Colonic mucosa (tissue), 4 donors: ENCODE results near the gene CCM2. TPM values are rescaled to one million over a fixed set of nuclear protein-coding genes. Genes with fewer than 3 reads are reported as not detected.

ENCODE experiments used
- DNase-seq: peaks from one replicate; pipeline ENCODE4 v3.0.0-alpha.2; 2020
- H3K27ac ChIP-seq: fragments of 200-600 bp; one replicate; pipeline ENCODE4 v1.8.0; 2021
- H3K27me3 ChIP-seq: fragments of 200-600 bp; one replicate; pipeline ENCODE4 v1.8.0; 2021
- H3K36me3 ChIP-seq: fragments of 200-600 bp; one replicate; pipeline ENCODE4 v1.8.0; 2021
- H3K4me1 ChIP-seq: fragments of 200-600 bp; one replicate; pipeline ENCODE4 v1.8.0; 2021; ENCODE audit warnings: mild to moderate bottlenecking
- H3K4me3 ChIP-seq: fragments of 200-600 bp; one replicate; pipeline ENCODE4 v1.8.0; 2021
- H3K9ac ChIP-seq, 2 donors: one replicate each; pipeline ENCODE4 v1.7.0; 2013; ENCODE audit warnings: control low read depth in 2 of 2, low read depth in 2 of 2, low read length in 2 of 2
- H3K9me3 ChIP-seq: fragments of 200-600 bp; one replicate; pipeline ENCODE4 v1.8.0; 2021
- CTCF ChIP-seq: fragments of 200-600 bp; IDR thresholded peaks from one replicate; pipeline ENCODE4 v1.8.0; 2022; ENCODE audit warnings: antibody characterized with exemption, mild to moderate bottlenecking
- intact Hi-C: fragments of 100-400 bp; cut with DNase I; formaldehyde crosslinking; loops from one replicate; pipeline ENCODE4 v1.14.1; 2022
- total RNA-seq, 2 donors: library from RNA; stranded (reverse); fragmentation: NEBNext Ultra II Directional in 1 of 2; extraction: Animal tissue kit (Norgen Biotek cat#: 25700) in 1 of 2; gene quantifications; one replicate each; pipeline ENCODE4 v1.2.1, GENCODE V29; 2021
- donor health status: healthy.
- donor health status: DM: no; HTN: no; CAD: no.
- donor health status: DM: no; HTN: no; CAD: no.

The CCM2 gene
- total RNA-seq, 2 donors from 2014 or later: 34.8 to 38.0 TPM

- no peak for DNase-seq
- no peak for TF ChIP-seq CTCF
- H3K9ac ChIP-seq: no peak overlapping the region
- no peaks in the 10 kb centered on the region for H3K36me3 ChIP-seq
- H3K4me1 ChIP-seq: peaks cover 7% of the 10 kb centered on the region
- no peak overlapping the region for H3K27ac ChIP-seq
- peaks cover 8% of the 10 kb centered on the region for H3K27me3 ChIP-seq
- intact Hi-C loops: no loop called here
- no peaks in the 10 kb centered on the region for H3K9me3 ChIP-seq
- H3K4me3 ChIP-seq: no peak overlapping the region
Observed at GRCh38 chr7:44964384-44964830, 35.6 kb upstream of the CCM2 start.

- H3K4me3 ChIP-seq: no peak overlapping the region
- H3K27me3 ChIP-seq: peaks cover 8% of the 10 kb centered on the region
- H3K27ac ChIP-seq: no peak overlapping the region
- no peak for TF ChIP-seq CTCF
- H3K4me1 ChIP-seq: peaks cover 7% of the 10 kb centered on the region
- no peak overlapping the region for H3K9ac ChIP-seq
- no peaks in the 10 kb centered on the region for H3K9me3 ChIP-seq
- intact Hi-C loops: no loop called here
- no peak for DNase-seq
- no peaks in the 10 kb centered on the region for H3K36me3 ChIP-seq
Observed at GRCh38 chr7:44964831-44965440, 35.1 kb upstream of the CCM2 start.

- intact Hi-C loops: no loop called here
- no peak for TF ChIP-seq CTCF
- no peak for DNase-seq
Observed at GRCh38 chr7:44965441-44965903, 34.5 kb upstream of the CCM2 start.

GRCh38 chr7:44965937-44966730 is 33.9 kb upstream of the CCM2 start:
- peaks cover 8% of the 10 kb centered on the region for H3K27me3 ChIP-seq
- peaks cover 7% of the 10 kb centered on the region for H3K4me1 ChIP-seq
- H3K9me3 ChIP-seq: no peaks in the 10 kb centered on the region
- H3K4me3 ChIP-seq: no peak overlapping the region
- H3K9ac ChIP-seq: no peak overlapping the region
- no peak for TF ChIP-seq CTCF
- intact Hi-C loops: no loop called here
- H3K27ac ChIP-seq: no peak overlapping the region
- H3K36me3 ChIP-seq: no peaks in the 10 kb centered on the region
- no peak for DNase-seq

More at GRCh38 chr7:44965441-44965903, 34.5 kb upstream of the CCM2 start:
- H3K36me3 ChIP-seq: no peaks in the 10 kb centered on the region
- H3K9me3 ChIP-seq: no peaks in the 10 kb centered on the region
- peaks cover 7% of the 10 kb centered on the region for H3K4me1 ChIP-seq
- no peak overlapping the region for H3K9ac ChIP-seq
- no peak overlapping the region for H3K4me3 ChIP-seq
- H3K27ac ChIP-seq: no peak overlapping the region
- peaks cover 8% of the 10 kb centered on the region for H3K27me3 ChIP-seq

GRCh38 chr7:44966731-44967538 is 33.1 kb upstream of the CCM2 start:
- Histone ChIP-seq H3K9ac (no peak overlapping the region), H3K9me3 (no peaks in the 10 kb centered on the region), H3K36me3 (no peaks in the 10 kb centered on the region), H3K4me3 (no peak overlapping the region), H3K27ac (no peak overlapping the region), H3K27me3 (peaks cover 8% of the 10 kb centered on the region), H3K4me1 (peaks cover 7% of the 10 kb centered on the region)
- no peak for DNase-seq
- TF ChIP-seq CTCF: no peak
- intact Hi-C loops: no loop called here
